GM12875 (cell line): ENCODE data around the gene SMPD2.

Experiments used
- H3K4me3 ChIP-seq: one replicate; pipeline ENCODE4 v1.5.1; 2011; ENCODE audit warnings: low read depth, low read length, control low read depth
- CTCF ChIP-seq: IDR thresholded peaks from 2 replicates; pipeline ENCODE4 v1.5.1; 2011; ENCODE audit warnings: low read depth, mild to moderate bottlenecking, control low read depth, inconsistent platforms, low read length, moderate library complexity, borderline replicate concordance; ENCODE audit not compliant: insufficient read depth

Gene SMPD2

DNA sequence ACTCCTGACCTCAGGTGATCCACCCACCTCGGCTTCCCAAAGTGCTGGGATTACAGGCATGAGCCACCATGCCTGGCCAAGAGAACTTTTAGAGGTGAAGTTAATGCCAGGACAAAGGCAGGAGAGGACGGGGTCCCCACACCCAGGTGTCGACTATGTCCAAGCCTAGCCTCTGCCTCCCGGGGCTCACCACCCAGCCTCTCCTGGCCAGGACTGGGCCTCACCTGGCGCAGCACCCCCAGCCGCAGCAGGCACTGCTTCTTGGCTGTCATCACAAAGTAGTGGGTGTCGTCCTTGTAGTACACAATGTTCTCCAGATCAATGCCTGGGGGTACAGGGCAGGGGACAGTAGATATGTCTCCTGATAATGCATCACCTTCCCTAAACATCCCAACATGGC is 10.9 kb downstream of the SMPD2 start:
- no peak overlapping the region for H3K4me3 ChIP-seq

GRCh38 chr6:109452181-109452580 is 11.7 kb downstream of the SMPD2 start:
- no peak overlapping the region for H3K4me3 ChIP-seq
- no peak for TF ChIP-seq CTCF

More for the DNA sequence above, 10.9 kb downstream of the SMPD2 start:
- no peak for TF ChIP-seq CTCF

DNA sequence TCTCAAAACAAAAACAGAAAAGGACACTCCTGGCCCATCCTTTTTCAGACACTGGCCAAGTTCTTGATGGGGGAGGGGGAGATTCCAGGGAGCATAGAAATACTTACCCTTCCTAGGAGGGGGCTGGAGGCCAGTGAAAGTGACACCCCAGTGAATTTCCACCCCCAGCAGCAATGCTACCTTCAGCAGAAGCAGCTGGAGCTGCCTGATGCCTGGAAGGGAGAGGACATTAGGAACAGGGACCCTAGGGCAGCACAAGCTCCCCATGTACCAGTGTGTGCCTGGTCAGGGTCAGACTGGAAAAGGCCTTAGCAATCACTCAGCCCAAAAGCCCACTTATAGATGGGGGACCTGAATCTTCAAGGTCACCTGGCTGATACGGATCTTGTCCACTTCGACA is 12.6 kb downstream of the SMPD2 start:
- TF ChIP-seq CTCF, result no peak
- H3K4me3 ChIP-seq, result no peak overlapping the region

DNA sequence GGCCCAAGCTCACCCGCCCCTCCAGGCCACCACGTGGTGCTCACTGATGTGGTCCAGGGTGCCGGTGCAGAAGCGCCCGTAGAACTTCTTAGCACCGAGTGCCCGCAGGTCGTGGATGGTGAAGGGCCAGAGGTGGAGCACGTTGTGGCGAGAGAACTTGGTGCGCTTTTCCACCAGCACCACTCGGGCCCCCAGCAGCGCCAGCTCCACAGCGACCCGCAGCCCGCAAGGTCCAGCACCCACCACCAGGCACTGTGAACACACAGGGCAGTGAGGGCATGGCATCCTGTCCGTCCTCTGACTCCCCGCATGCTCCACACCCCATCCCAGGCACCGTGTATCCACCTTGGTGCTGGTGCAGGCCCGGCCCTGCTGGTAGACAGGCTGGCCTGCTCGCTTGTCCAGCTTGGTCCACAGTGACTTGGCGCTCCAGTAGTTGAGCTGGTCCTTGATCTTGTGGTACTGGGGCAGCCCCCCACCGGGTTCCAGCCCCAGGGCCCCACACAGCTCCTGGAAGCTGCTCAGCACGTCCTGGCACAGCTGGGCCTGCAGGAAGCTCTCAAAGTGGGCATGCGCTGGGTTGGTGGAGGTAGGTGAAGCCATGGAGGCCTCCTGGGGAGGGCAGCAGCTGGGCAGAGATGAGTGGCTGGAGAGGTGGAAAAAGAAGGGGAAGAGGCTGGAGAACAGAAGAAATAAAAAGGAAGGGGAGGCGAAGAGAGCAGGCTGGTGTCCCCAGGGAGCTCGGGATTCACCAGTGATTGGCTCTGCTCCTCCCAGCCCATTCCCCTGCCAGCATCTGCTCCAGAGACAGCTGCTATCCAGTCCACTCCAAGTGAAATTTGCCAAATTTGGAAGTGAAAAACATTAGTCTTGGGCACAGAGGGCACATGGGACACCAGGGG is 13.3 kb downstream of the SMPD2 start:
- peak overlapping the region; percentile 71 for H3K4me3 ChIP-seq
- TF ChIP-seq CTCF, result no peak

- H3K4me3 ChIP-seq, result peak overlapping the region; percentile 71
- no peak for TF ChIP-seq CTCF
These were observed 14.2 kb downstream of the SMPD2 start for GRCh38 chr6:109454496-109455436.

- TF ChIP-seq CTCF, result peak; percentile 48; the same call in 1 of the 2 replicates
These were observed 15.1 kb downstream of the SMPD2 start, which contains the start of gene MICAL1 for GRCh38 chr6:109455437-109456110. Gene MICAL1, minus strand, starts transcription at chr6:109455772. Its CDS starts 1,576 bp downstream, at chr6:109454196.

More at GRCh38 chr6:109455437-109456110, 15.1 kb downstream of the SMPD2 start, which contains the start of gene MICAL1:
- peak within 1 kb of the TSS; percentile 71 for H3K4me3 ChIP-seq
